RCC 7860 (cell line): ENCODE data around the gene PAFAH1B1.
"Not testable (repeated sequence)": the region's sequence is repeated elsewhere in the genome, so short reads cannot be mapped to it uniquely, and the experiment has no call there.

Source experiments
- DNase-seq: peaks from one replicate; pipeline ENCODE4 v3.0.0-alpha.2; 2015; ENCODE audit warnings: low spot score
- FAIRE-seq: peaks from 2 replicates; lab custom pipeline; 2012; peaks lifted over from hg19 to GRCh38; lab: Jason Lieb, UNC

PAFAH1B1 gene

DNA sequence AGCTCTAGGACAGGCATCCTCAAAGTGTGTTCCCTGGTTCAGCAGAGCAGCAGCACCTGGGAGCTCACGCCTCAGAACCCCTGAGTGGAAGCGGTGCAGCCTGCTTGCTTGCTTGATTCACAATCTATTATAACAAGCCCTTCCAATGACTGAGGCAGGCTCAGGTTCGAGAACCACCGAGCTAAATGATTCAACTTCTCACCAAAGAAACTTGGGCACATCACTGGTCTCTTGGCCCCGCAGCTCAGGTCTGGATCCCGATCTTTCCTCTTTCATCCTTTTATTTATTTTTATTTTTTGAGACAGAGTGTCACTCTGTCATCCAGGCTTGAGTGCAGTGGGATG lies 93.6 kb downstream of the PAFAH1B1 start:
- DNase-seq (no peak), FAIRE-seq (no peak)

DNA sequence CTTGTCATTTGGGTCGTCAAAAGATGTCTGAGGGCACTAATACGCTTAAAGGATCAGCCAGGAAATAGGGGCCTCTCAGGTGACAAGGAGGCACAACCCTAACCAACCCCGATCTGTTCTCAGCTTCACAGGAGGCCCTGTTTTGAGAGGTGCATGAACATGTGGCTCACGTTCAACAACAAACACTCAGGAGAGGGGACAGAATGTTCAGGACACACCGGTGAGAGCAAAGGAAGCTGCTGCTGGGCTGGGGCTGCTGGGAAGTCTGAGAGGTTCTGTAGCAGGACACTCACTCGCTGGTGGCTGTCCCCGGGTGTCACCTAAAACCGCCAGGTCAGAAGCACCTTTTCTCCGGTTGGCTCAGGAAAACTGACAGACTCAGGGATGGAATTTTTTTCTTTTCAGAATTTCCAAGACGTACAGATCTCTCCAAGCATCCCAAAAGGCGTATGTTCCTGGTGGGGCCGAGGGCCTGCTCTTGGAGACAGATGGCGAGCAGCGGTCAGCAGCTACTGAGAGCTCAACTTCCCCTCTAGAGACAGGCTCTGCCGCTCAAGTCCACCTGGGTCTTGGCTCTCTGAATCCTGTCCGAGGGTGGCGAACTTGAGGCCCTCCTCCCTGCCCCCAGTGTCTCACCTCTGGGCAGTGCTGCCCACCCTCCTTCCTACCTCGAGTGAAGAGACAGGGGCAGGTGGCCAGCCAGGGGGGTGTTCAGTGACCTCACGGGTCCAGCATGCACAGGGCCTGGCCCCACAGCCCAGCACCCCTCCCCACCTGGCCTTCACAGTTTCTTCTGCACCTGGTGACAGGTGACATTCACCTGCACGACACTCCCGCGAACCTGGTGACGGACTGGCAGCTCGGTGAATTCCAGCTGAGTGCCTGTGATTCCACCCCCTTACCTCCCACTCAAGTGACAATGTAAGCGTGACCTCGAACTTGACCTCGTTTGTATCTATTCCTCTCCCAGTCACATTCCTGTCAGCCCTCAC lies 95.2 kb downstream of the PAFAH1B1 start:
- FAIRE-seq (no peak), DNase-seq (no peak)

DNA sequence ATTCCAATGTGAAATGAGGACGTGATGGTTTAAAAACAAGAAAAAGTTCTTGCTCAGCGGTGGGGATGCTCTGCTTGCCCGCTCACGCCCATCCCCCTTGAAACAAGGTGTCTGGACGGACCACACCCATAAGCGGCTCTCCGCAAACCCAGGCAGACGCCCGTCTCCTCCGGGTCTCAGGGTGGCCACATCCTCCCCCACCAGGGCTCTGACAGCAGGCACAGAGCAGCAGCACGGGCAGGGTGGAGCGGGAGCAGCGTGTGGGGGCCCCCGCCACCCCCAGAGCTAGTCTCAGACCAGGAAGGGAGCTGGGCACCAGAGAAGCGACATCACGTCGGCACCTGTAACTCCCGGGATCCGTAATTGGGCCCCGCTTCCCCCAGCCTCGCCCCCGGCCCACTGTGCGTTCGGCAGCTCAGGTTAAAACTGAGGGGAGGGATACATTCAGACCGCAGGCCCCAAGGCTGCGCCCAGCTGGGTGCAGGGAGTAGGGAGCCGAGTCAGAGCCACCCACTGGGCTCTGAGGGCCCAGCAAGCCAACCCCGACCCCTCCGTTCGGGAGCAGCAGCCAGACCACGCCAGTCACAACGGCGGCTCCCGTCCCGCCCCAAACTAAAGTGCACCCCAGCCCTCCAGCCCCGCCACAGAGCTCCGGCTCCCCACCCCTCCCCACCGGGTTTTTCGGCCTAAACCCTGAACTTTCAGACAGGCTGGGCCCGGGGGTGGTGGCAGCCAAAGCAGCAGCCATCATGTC lies 96.1 kb downstream of the PAFAH1B1 start:
- DNase-seq (no peak), FAIRE-seq (no peak)

DNA sequence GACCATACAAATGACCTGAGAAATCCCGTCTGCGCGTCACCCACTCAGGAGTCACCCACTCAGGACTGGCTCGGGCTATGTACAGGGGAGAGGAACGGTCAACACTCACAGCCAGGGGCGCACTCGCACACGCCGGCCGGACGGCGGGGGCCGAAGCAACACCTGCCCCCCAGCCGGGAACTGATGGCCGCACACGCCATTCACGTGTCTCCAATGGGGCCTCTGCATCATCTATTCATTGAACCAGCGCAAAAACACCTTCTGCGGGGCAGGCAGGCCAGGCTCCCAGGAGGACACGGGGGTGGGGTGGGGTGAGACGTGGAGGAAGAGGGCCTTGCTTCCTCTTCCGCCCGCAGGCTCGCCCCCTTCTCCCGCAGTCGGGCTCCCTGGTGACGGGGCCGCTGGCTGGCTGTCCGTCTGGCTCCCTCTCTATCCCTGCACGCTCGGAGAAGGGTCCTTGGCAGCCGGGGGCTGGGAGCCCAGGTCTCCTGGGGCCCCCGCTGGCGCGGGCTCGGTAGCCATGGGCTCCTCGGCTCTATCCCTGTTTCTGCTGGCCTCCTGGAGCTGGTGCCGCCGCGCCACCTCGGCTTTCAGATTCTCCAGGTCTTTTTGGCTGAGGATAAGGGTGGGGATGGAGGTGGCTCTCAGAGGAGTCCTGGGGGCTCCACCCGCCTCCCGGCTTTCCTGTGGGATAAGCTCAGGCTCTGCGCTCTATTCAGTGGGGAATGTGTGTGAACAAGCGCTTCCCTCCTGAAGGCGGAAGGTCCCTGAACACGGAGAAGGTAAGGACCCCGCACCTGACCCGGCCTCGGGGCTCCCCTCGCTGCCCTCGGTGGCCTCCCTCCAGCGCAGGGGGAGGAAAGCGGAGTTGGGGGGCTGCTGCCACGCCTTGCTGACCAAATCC lies 97.0 kb downstream of the PAFAH1B1 start:
- DNase-seq (no peak), FAIRE-seq (no peak)

DNA sequence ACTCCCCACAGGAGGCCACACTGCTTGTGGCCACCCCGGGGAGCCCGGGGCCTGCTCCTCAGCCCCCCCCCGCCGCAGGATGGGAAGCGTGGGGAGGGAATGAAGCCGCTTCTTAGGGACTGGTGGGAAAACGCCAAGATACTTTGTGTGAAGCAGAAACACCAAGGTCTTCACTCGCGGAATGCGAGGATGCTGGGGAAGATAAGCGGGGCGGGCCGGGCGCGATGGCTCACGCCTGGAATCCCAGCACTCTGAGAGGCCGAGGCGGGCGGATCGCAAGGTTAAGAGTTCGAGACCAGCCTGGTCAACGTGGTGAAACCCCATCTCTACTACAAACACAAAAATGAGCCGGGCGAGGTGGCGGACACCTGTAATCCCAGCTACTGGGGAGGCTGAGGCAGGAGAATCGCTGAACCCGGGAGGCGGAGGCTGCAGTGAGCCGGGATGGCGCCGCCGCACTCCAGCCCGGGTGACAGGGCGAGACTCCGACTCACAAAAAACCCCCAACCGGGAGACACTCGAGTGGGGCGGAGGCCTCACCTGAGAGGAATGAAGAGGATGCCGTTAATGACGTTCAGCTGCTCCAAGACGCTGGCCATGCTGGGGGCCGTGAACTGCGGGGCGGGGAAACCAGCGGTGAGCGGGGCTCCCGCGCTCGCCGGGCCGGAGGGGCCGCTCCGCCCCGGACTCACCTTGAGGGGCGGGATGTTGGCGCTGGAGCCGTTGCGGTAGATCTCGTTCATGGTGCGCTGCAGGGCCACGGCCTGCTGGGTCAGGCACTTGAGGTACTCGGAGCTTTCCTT lies 97.8 kb downstream of the PAFAH1B1 start:
- FAIRE-seq, result no peak
- no peak for DNase-seq

DNA sequence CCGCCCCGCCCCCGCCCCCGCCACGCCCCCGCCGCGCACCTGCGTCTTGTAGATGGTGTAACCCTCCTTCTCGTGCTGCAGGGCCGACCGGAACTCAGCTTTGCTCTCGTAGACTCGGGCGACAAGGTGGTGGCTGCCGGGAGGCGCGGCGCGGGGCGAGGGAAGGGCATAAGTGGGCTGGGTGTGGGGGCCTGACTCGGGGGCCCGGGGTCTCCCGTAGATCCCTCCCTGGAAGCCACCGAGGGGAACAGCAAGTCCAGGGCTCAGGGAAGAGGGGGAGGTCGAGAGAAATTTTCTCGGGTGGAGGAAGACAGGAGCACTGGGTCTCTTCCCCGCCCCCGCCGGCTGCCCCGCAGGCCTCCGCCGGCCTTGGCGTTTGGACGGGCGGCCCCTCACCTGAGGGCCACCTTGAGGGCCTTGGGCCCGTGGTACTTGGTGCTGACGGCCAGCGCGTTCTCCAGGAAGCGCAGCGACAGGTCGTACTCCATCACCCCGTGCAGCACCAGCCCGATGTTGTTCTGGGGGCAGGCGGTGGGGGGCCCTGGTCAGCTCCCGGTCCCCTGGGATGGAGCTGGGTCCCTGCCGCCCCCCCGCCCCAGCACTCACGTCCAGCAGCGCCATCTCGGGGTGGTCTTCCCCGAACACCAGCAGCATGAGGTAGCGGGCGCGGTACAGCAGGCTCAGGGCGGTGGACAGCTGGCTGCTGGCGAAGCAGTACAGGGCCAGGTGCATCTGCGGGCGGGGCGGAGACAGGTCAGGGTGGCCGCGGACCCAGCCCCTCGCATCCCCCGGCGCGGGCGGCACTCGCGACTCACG lies 98.7 kb downstream of the PAFAH1B1 start:
- DNase-seq, result no peak

DNA sequence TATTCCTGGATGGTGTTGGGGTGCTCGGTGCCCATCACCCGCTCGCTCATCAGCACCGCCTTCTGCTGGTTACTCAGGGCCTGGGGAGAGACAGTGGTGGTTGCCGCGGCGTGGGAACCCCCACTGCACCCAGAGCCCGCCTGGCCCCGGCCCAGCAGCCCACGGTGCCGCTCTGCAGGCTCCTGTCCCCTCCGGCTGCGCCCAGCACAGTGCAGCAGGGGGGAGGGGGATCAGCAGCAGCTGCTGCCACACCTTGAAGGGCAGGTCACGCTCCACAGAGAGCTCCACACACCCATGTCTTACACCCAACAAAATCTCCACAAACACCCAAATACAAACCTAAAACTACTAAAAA lies 99.3 kb downstream of the PAFAH1B1 start:
- FAIRE-seq (no peak), DNase-seq (no peak)

More for the DNA sequence above, 98.7 kb downstream of the PAFAH1B1 start:
- FAIRE-seq, result no peak

DNA sequence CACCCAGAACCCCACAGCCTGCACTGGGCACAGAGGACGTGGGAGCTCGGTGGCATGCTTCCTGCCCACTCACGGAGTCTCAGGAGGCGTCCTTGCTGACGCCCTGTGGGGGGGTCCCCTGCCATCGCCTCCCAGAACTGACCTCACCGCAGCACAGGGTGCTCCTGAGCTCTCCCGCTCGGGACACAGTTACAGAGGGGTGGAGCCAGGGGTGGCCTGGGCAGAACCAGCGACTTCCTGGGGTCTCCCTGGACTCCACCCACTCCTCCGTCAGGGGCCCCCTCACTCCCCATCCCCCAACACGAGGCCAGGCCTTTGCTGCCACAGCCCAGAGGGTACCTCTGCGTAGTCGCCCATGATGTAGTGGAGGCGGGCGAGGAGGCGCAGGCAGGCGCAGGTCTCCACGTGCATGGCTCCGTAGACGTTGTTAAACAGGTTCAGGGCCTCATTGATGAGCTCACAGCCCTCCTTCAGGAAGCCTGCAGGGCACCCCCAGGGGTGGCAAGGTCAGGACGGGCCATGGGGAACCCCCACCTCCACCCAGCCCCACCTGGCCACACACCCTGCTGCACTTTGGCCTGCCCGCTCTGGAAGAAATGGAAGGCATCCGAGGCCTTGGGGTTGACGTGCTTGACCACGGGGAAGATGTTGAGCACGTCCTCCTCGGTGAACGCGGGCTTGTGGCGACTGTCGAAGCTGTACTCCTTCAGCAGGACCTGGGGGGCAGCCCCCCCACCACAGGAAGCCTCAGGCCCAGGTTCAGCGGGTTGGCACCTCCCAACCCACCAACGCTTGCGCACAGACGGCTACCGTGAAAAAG lies 100.3 kb downstream of the PAFAH1B1 start:
- FAIRE-seq, result no peak

DNA sequence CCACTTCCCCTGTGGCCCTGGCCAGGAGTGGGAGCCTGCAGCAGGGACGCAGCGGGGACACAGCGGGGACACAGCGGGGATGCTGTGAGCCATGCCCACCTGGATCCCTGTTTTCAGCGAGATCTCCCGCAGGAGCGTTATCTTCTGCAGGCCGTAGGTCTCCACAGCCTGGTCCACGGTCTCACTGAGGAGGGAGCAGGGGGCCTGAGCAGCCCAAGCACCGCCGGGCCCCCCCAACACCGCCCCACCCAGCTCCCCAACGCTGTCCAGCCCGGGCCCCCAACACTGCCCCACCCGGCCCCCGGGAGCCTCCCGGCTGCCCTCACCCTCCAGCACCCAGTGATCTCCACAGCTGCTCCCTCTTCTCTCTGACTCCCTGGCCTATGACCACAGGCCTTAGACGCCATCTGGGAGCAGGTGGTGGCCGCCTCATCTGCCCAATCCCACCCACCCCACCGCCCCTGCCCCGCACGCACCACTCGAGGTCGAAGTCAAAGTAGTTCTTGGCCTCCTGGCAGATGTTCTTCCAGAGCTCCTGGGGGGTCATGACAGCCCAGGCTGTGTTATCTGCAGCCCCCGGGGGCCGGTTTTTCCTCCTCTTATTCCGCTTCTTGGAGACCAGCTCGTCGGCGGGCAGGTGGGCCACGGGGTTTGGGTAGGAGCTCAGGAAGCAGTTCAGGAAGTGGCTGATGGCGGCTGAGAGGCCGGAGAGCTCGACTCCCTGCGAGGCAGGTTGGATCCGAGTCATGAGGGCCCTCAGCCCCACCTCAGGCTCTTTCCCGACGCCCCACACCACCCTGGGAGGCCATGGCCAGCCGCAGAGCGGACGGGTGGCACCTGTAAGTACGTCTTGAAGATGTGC lies 101.2 kb downstream of the PAFAH1B1 start:
- DNase-seq, result no peak
- FAIRE-seq, result no peak

More for the DNA sequence above, 100.3 kb downstream of the PAFAH1B1 start:
- no peak for DNase-seq

DNA sequence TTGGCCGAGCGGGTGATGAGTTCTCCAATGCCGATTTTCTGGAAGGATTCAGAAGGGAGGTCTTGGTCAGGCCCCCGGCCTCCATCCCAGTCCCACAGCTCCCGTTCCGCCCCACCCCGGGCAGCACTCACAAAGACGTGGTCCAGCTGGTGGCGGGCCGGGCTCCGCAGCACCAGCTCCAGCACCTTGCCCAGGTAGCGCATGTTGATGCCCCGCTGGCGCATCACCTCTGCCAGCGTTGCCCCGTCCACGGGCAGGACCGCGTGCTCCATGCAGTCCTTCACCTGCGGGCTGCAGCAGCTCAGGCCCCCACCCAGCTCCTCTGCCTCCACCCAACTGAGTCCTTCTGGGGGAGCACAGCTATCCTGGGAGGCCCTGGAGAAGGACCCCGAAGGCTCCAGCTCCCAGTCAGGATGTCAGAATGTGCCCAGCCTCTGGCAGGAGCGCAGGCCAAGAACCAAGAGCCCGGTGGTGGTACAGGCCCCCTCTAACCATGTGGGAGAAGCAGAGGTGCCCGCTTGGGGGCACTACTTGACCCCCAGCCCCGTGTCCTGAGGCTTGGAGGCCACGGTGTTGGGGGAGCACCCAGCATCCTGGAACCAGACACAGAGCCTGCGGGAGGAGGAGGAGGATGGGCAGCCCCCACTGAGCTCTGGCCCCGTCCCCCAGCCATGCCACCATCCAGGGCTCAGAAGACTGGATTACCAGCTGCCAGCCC lies 101.9 kb downstream of the PAFAH1B1 start:
- DNase-seq (no peak), FAIRE-seq (no peak)

DNA sequence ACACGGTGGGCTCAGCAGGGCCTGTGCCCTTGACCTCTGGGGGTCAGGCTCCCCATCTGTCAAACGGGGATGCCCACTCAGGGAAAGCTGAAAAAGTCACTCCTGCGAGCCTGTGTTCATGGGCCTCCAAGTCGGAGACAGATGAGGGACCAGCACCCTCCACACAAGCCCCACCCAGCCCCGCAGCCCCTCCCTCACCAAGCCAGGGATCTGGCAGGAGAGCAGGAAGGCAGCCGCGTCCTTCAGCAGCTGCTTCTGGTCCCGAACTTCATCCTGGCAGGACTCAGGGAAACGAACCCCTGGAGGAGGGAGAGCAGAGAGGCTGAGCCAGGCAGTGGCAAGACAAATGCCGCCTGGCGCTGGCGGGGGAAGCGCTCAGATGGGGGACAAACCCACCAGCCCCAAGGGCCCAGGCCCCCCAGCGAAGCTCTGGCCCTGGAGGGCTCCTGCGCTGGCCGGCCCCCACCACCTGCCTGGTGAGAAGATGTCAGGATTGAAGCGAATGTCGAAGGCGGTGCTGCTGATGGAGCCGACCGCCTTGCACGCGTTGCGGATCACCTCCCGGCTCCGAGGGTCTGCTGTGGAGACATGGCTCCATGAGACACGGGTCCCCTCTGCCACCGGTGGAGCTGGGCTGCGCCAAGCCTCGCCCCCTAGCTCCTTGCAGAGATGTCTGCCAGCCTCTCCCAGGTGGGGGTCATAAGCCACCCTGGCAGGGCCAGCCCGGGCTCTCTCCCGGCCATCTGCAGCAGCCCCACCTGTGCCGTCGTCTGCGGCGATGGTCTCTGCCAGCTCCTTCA lies 102.7 kb downstream of the PAFAH1B1 start:
- DNase-seq (no peak), FAIRE-seq (no peak)

DNA sequence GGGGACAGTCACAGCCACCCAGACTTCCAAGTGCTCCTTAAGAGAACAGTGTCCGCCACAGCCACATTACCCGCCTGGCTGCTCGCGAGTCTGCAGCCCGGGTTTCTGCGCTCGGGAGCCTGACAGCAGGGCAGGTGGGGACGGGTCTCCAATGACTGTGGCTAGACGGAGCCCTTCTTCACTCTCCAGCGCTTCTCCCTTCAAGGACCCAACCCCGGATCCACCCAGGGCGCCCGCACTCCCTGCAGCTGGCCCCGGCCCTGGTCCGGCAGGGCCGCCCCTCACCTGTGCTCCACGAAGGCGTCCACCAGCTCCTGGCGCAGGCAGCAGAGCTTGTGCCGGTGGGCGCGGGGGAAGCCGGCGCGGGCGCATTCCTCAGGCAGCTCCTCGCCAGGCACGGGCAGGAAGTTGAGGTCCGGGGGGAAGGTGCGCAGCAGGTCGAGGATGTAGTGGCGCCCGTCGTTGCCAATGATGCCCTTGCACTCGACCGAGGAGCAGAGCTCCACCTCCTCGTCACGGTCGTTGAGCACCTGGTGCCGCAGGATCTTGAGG lies 104.2 kb downstream of the PAFAH1B1 start:
- DNase-seq, result no peak
- FAIRE-seq, result no peak

DNA sequence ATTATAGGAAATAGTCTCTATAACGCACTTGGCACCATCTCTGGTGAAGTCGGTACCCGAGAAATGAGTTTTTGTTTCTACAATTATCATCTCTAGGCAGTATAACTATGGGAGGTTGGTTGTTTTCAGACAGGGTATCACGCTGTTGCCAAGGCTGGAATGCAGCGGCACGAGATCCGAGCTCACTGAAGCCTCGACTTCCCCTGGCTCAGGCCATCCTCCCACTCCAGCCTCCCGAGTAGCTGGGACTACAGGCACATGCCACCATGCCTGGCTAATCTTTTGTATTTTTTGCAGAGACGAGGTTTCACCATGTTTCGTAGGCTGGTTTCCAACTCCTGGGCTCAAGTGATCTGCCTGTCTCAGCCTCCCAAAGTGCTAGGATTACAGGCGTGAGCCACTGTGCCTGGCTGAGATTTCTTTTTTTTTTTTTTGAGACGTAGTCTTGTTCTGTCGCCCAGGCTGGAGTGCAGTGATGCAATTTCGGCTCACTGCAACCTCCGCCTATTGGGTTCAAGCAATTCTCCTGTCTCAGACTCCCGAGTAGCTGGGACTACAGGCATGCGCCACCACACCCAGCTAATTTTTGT lies 105.9 kb downstream of the PAFAH1B1 start:
- not testable (repeated sequence) for DNase-seq, FAIRE-seq

DNA sequence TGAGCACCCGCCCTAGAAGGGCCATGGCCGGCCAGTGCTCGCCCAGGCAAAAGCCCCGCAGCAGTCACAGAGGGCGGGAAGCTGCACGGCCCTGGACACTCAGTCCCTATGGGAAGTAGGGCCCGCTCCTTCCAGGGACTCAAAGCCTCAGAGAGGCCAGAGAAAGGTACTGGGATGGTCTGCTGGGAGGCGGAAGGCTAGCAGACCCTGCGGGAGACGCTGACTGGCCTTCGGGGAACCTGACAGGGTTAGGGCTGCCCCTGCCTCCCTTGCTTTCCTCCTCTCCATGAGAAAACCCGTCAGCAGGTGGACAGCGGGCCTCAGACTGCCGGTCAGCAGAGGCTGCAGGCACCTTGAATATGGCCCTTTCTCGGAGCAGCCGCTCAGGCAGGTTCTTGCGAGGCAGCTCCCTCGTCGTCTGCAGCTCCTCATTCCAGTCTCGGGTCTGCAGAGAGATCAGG lies 106.6 kb downstream of the PAFAH1B1 start:
- no peak for DNase-seq
- no peak for FAIRE-seq

DNA sequence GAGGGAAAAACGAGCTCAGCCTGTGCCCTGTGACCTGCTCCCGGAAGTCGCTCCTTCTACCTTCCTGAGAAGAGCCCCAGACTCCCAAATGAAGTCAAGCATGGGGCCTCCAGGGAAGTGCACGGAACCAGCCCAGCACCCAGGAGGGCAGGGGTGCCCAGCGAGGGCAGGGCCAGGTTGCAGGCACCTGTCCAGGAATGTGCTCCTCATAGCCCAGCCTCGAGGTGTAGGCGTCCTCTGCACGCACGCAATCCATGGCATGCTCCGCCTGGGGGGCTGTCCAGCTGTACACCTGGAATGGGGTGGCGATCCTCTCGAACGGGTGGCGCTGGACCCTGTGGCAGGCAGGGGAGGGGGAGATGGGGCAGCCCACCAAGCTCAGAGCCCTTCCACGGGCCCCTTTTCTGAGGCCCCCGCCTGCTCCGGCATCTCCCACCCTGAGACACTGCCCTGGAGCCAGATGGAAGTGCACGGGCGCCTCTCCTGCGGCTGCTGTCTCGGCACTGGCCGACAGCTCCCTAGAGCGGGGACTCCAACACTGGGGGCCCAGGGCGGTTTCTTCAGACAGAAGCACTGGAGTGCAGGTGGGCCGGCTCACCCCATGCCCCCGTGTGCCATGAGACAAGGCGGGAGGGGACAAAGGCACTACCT lies 107.2 kb downstream of the PAFAH1B1 start:
- no peak for FAIRE-seq
- DNase-seq, result no peak
